Renal pelvis (tissue), 4 donors: ENCODE measurements around the gene HOXC10. TPM values are rescaled to one million over a fixed set of nuclear protein-coding genes. Genes with fewer than 3 reads are reported as not detected.

Experiments used
- DNase-seq: peaks from one replicate; pipeline ENCODE4 v3.0.0-alpha.2; 2013
- polyA plus RNA-seq, 3 donors: library from polyadenylated mRNA; unstranded; fragments of 120-200 nt; gene quantifications; one replicate each; pipeline ENCODE4 v1.2.1, GENCODE V29; 2013; ENCODE audit not compliant: insufficient read length in 3 of 3

HOXC10 gene
- polyA plus RNA-seq, 3 donors, result 53.8 to 61.0 (median 58.4) TPM

DNA sequence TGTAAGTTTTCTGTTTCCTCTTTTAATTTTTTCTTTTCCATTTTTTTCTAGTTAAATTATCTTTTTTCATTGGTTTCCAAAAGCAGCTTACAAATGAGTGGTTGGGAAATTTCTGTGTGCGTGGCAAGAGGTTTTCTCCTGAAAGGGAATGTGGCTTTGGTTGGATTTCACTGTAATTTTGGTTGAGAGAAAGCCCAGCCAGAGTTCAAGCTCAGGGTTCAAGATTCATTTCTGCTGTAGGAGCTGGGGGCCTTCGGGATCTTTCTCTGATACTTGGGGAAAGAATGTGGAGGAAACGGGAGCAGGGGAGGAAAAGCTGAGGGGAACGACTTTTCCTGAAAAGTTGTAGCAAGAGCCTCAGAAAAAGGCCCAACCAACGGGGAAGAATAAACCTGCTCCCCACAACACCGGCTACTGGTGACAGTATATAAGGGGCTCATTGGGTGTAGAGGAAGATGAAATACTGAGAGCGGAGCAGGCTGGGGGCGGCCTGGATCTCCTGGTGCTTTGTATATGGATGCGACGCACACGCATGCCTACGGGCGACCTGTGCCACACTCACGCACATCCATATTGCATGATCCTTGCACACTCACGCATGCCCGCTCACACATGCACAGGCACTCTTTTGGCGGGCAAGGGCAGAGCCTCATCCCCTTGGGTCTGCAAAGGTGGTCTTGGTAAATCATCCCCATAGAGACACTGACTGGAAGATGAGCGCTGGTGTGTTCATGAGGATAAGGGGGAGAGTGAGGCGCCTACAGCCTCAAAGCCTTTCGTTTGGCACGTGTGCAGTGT, 1.9 kb downstream of the HOXC10 start:
- no peak for DNase-seq

DNA sequence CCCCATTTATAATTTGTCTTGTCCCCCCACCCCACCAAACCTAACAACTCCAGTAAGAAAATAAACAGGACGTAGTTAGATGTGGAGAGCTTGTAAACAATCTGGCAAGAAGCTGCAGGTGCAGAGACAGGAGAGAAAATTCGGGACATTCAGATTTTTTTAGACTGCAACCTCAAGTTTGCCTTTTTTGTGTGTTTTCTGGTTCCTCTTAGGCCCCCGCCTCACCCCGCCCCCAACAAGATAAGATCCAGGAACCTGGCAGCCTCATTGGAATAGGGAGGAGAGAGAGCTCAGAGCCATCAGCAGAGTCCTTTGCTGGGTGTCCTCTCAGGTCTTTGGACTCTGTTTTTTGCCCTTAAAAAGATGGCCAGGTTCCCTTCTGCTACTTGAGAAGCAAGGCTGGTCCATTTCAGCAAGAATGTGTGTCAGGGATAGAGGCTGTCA, 2.9 kb downstream of the HOXC10 start:
- DNase-seq, result no peak

DNA sequence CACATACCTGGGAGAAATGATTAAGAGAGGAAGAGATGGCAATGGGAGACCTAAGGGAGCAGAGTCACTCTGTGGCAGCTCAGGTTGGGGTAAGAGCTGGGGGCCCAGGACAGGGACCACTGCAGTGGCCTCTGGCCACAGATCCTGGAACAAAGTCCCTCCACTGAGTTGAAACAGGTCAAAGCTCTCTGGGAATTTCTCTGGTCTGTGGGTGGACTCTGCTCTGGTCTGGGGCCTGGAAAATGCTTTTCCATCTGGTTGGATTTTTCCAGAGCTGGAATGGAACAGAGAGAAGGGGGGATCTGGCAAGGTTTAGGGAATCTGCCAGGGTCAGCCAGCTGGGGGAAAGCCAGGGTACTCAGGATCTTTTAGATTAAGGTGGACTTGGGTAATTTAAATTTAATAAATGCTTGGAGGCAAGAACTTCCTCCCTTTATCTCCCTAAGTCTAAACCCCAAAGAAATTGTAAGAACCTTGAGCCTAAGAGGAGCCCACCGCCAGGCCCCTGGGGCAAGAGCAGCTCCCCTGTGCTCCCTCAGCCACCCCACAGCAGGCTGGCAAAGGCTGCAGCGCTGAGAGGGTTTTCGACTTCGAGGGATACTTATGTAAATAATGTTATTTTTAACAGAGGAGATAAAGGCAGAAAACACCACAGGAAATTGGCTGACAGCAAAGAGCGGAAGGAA, 3.7 kb downstream of the HOXC10 start:
- DNase-seq, result no peak

DNA sequence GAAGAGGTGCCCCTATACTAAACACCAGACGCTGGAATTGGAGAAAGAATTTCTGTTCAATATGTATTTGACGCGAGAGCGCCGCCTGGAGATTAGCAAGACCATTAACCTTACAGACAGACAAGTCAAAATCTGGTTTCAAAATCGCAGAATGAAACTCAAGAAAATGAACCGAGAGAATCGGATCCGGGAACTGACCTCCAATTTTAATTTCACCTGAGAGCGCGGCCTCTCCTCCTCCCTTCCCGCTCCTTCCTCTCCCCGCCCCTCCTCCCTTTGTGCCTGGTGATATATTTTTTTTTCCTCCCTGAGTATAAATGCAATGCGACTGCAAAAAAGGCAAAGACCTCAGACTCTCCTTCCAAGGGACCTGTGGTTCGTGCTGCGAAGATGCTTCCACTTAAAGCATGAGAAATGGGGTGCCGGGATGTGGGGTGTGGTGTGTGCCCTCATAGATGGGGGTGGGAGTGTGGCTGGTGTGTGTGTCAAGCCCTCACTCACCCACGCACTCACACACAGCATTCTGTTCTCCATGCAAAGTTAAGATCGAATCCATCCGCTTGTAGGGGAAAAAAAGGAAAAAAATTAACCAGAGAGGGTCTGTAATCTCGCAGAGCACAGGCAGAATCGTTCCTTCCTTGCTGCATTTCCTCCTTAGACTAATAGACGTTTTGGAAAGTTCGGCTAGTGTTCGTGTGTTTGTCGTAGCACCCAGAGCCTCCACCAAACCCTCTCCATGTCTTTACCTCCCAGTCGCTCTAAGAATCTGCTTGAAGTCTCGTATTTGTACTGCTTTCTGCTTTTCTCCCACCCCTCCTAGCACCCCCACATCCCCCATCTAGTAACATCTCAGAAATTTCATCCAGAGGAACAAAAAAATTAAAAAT, 4.5 kb downstream of the HOXC10 start:
- DNase-seq, result no peak

DNA sequence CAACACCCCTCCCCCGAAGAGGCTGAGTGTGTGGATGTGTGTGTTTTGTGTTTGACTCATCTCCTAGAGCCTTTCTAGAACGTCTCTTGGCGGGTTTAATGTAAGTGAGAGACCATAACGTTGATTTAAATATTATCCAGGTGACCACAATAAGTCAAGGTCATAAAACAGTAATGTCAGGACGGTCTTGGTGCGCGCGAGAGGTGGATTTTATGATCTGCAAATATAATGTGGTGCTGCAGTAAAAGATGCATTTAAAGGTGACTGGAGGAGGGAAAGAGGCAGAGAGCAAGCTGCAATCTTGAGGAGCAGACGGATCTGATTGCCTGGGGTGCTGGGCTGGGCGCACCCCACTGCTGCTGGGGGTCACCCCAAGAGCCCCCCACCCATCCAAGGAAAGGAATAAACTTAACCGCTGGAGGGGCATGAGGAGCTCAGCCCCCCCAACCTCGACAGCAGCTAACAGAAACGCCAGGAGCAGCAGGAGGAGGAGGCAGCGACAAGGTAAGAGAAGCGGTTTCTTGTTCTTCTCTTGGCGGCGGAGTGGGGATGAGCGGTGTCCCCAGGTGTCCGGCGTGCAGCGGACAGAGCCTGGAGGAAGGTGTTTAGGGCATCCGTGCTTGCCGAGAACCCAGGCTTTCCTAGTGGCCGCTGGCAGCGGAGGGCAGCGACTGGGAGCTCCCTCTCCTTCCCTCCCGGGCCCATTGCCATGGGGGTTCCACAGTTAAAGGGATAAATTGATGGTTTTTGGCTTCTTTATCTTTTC, 5.5 kb downstream of the HOXC10 start:
- DNase-seq, result no peak

DNA sequence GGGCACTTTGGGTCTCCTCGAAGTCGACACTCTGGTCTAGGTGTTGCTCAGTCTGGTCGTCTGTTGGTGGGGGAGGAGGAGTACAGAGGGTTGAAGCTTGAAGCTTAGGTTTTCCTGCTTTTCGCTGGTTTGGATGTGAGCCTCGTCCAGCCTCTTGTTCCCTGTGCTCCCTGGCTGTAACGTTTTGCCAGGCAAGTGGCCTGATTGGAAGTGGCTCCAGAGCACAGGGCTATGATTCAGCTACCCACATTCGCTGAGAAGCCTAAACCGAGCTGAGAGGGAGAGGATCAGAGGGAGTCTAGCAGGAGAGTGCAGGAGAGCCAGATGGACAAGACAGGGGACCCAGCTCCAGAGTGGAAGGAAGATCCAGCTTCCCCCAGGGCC, 6.1 kb downstream of the HOXC10 start:
- DNase-seq, result no peak

DNA sequence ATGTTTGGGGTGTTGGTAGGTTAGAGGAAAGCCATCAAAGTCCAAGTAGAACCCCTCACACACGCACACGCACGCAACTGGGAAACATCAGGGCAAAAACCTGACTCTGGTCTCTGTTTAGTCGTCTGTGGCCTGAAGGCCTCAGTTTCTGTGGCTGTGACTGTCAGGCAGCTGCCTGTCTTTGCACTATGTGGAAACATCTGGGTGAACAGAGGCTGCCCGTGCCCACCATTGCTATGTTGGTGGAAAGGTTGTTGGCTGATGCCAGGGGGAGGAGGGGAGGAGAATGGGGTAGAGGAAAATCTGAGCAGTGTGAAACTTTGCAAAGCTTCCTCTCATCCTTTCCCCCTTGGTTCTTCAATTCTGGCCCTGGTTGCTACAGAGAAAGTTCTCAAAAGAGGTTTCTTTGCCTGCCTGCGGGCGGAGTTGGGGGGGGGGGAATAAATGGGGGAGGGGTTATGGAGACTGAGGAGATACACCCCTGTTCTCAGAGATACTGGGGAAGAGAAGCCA, 7.5 kb downstream of the HOXC10 start:
- no peak for DNase-seq

DNA sequence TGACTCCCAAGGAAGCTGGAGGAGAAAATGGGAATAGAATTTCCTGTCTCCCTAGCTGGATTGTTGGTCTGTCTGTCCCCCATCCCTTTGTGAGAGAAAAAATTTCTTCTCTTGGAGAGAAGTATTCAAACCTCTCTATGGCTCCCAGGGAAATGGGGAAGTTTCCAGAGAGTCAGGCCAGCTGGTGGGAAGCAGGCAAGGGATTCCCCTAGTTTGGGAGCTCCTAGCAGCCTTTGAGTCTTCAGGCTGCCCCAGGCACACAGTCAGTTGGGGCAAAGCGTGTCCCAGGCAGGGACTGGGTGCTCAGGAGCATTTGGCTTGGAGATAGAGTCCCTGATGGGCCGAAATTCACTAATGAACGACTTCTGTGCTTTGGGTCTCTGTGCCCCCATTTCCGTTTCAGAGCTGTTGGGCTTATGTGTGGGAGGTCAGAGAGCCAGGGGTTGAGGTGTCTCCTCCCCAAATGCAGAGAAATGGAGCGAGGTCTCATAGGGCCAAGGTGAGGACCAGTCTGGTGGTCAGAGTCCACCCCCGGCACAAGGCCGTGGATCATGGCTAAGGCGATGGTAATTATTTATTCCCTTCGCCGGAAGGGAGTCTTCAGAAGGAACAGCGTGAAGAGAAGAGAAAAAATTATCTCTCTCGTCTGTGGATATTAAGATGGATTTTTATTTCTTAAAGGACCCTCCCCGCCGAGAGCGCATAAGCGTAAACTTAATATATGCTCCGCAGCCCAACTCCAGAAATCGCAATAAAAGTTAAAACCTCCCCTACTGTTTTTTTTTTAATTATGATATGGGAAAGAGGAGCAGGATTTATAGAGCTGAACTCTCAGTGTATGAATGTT, 8.4 kb downstream of the HOXC10 start:
- no peak for DNase-seq

DNA sequence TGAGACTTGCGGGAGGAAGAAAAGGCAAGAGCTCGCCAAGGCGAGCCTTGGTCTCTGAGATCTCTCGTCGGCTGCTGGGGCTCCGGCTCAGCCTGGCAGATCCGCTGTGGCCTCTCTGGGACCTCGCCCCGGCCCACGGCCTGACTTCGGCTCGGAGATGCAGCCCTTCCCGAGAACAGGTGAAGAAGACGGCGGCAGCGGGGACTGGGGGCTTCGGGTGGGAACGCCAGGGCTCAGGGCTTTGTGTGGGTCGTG, 9.0 kb downstream of the HOXC10 start:
- DNase-seq, result no peak

DNA sequence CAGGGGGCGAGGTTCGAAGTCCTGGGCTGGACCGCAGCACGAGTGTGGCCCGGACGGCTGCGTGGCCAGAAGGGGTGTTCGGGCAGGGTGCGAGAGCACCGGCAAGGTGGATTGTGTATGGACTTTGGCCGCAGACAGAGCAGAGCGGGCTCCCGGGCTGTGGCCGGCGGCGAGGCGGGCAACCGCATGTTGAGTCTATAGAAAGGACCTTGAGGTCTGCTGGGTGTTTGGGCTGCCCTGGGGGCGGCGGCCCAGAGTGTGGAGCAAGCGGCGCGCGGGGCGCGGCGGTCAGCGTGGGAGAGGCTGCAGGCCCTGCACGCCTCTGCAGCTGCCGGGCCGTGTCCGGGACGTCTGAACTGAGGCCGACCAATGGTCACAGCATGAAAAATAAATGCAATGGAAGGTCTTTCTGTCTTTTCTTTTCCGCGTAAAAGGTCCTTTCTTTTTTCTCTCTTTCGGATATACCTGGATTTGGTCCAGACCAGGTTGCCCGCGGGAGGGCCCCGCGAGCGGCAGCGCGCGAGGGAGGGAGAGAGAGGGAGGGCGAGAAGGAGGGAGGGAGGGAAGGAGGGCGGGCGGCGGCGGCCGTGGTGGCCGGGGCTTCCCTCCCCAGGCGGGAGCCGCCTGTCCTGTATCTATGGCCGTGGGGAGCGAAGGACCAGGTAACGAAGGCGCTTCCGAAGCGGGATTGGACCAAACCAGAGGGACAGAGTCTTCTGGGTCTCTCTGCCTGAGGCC, 9.5 kb downstream of the HOXC10 start:
- no peak for DNase-seq

DNA sequence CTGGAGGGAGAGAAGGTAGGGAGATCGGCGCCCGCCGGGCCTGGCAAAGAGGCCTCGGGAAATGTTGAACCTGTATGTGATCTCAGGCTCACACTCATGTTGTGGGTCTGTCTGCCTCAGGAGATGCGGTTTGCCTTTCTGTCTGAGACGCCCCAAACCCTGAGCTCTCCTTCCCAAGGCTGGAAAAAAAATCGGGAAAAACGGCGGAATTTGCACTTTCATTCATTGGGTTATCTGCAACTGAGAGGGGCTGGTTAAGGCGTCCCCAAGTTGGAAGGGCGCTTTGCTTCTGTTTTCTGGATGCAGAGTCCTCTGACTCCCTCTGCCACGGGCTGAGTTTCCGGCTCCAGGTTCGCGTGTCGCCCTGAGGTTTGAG, 10.0 kb downstream of the HOXC10 start:
- no peak for DNase-seq

DNA sequence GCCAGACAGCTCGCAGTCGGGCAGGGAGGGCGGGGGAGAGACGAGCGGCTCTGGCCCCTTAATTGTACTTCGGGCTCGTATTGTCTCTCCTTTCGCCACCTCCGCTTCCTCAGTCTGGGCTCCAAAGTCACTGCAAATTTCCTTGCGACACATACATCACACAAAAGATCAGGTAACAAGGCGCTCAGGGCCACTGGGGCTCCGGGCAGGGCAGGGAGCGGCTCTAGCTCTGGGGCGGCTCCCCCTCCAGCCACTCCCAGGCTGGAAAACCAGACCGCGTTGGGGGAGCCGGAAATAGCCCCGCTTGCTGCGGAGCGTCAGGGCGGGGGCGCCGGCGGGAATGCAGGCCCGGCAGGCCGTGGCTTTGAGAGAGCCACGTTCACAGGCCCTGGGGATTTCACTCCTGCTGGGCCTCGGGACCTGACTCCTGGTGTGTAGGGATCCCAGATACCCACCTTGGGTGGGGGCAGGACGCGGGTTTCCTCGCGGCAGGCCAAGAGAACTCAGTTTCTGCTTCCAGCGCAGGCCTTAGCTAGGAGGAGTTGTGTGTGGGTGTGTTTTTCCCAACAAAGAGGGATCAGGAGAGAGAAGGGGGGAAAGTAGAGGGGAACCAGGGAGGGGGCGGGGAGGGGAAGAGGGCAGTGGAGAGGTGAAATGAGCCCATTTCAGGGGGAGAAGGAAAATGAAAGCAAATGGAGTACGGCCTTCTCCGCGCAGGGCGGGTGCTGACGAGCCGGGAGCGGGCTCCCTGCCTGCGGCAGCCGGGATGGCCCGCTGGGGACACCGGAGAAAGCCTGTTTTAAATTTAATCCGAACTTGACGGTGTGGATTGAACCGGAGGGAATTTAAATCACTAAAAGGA, 10.7 kb downstream of the HOXC10 start:
- no peak for DNase-seq

DNA sequence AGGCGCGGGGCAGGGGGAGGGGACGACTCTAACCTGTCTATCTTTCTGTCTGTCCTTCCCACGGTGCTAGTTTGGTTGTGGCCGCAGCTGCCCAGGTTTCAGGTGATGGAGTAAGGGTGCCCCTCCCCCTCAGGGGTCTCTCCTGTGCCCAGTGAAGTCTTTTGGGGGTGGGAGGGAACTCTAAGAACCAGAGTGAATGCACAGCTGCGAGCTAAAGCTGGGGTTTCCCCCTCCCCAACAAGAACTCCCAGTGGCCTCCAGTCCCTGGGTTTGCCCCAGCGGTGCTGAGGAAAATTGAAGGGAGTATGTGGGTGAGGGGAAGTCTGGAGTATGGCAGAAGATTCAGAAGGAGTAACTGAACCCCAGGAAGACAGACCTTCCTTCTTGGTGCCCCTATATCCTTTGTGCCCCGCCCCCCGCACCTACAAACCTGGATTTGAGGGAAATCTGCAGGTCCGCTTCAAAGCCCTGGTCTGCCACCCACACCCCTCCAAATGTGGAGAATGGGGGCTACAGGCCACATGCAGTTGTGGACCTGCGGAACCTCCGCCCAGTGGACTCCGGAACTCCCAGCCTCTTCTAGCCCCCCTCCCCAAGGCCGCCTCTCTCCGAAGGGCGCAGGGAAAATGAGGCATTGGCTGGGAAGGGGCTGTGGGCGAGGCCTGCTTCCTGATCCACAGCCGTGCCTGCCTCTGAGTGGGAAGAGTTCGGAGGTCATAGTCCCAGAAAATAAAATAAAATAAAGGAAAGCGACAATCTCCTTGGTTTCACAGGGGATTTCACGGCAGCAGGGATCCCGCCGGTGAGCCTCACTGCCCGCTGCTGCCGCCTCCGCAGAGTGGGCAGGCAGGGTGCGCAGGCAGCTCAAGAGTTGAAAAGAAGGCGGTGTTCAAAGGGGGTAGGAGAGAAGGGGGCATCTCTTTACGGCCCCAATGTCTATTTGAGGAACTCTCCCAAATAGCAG, 11.6 kb downstream of the HOXC10 start:
- DNase-seq, result no peak

DNA sequence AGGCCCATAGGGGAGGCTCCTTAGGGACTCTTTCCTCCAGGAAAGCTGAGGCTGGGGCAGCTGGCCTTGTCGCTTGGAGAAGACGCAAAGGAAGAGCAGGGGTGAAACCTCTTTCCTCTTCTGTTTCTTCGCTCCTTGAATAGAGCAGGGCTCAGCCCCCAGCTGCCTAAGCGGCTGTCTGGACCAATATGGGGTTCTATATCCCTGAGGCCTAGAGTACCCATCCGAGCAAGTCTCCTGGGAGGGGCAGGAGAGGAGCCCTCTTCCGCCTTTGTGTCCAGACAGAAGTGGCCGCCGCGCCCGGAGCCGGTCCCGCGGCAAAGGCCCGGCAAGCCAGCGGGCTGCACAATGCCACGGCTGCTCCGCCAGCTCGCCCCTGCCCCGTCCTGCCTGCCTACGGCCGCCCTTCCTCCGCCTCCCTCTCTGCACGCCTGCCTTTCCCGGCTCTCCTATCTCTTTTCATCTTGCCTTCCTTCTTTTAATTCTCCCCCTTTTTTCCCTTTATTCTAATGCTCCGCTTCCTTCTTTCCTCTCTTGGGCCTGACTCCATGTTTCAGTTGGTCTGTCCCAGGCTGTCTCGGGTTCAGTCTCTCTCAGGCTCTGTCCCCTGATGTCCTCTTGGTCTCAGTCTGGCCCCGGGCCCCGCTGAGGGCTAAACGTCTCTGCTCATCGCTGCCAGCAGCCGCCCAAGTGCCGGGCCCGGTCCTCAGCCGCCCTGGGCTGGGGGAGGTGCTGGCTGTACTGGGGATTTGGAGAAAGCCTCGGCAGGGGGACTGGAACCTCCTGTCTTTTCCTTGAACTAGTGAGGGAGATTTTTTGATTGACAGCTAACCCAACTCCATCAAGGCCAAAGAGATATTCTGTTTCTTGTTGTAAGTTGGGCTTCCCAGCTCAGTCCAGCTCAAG, 12.5 kb downstream of the HOXC10 start:
- no peak for DNase-seq

DNA sequence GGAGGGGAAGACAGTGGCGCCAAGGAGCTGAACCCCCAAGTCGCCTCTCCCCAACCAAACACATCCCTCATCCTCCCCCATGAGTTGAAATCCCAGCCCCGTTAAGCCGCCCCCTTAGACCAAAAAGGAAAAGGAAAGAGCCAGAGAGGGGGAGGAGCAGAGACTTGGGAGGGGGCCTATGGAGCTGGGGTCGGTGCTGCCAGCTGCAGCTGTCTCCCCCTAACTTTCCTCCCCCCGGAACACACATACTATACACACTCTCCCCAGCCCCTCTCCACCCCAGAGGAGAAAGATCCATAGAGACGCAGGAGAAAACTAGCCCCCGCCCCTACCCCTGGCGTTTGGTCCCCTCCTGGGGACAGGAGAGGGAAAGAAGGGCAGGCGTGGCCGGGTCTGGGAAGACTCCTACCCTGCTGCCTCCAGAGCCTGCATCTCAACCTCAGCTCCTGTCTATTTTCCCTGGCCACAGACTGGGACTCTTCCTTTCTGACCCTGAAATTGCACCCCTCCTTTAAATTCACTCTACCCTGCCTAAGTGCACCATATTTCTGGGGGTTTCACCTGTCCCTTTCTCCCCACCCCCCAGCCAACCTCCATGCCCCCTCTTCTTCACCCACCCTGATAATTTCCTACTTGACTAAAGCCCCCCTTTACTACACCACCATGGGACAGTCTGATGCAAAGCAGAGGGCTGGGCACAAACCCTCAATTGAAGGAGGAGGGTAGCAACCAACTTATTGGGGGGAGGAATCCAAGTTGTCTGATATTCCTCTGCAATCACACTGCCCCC, 13.4 kb downstream of the HOXC10 start:
- no peak for DNase-seq

DNA sequence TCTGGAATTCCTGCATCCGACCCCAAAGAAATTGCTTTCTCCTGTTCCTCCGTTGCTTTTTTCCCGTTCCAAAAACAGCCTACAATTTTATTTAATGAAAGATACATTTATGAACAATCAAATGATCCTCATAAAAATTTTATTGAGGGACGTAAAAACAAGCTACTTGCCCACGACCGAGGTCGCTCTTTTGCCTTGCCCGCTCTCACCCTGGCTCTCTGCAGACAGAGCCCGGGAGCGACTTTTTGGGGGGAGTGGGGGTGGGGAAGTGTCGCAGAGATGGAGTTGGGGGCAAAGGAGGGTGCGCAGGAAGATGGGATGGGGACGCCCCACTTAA, 13.9 kb downstream of the HOXC10 start:
- DNase-seq, result no peak
